ENCODE data around the gene MRGPRD.

DNA sequence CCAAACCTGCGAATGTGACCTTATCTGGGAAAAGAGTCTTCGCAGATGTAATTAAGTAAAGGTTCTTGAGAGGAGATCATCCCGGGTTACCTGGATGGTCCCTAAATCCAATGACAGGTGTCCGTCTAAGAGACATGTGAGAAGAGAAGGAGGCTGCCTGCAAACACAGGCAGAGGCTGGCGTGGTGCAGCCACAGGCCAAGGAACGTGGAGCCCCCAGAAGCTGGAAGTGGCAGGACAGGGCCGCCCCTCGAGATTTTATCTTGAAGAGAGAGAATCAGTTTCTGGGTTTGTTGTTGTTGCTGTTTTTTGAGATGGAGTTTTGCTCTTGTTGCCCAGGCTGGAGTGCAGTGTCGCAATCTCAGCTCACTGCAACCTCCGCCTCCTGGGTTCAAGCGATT lies 33.6 kb downstream of the MRGPRD start:
- TF ChIP-seq, protein P1, sequence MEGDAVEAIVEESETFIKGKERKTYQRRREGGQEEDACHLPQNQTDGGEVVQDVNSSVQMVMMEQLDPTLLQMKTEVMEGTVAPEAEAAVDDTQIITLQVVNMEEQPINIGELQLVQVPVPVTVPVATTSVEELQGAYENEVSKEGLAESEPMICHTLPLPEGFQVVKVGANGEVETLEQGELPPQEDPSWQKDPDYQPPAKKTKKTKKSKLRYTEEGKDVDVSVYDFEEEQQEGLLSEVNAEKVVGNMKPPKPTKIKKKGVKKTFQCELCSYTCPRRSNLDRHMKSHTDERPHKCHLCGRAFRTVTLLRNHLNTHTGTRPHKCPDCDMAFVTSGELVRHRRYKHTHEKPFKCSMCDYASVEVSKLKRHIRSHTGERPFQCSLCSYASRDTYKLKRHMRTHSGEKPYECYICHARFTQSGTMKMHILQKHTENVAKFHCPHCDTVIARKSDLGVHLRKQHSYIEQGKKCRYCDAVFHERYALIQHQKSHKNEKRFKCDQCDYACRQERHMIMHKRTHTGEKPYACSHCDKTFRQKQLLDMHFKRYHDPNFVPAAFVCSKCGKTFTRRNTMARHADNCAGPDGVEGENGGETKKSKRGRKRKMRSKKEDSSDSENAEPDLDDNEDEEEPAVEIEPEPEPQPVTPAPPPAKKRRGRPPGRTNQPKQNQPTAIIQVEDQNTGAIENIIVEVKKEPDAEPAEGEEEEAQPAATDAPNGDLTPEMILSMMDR (IDR thresholded peaks at IDR 0.05) = no peak
- no peak for TF ChIP-seq POLR2A (IDR thresholded peaks at IDR 0.05)

Data from thyroid gland (tissue), 4 donors.